WTC11 (cell line): ENCODE data around the gene TULP3. TPM values are rescaled to one million over a fixed set of nuclear protein-coding genes. Genes with fewer than 3 reads are reported as not detected.

Experiments
- ATAC-seq: fragments of 200-7000 bp; cut with Tn5 transposase; 2 replicates; pipeline ENCODE4 v1.10.0; 2021; ENCODE audit warnings: mild to moderate bottlenecking, moderate library complexity
- CTCF ChIA-PET: fragments of 300-600 bp; sonication (Branson Sonifier 250); formaldehyde crosslinking; loops from one replicate; lab custom pipeline; 2021; ENCODE audit warnings: antibody characterized with exemption; lab: Charles Lee
- POLR2A ChIA-PET: fragments of 350-600 bp; sonication (Branson Sonifier 250); formaldehyde crosslinking; loops from one replicate; lab custom pipeline; 2021; ENCODE audit warnings: antibody characterized with exemption; lab: Charles Lee
- DNase-seq: peaks from one replicate; pipeline ENCODE4 v3.0.0; 2021; ENCODE audit warnings: low spot score
- H3K27ac Mint-ChIP-seq: 2 replicates; pipeline ENCODE4 v1.8.0; 2021; ENCODE audit warnings: mixed read lengths
- H3K27me3 Mint-ChIP-seq: 2 replicates; pipeline ENCODE4 v1.8.0; 2021; ENCODE audit warnings: low read depth, mild to moderate bottlenecking, moderate library complexity, mixed read lengths
- H3K36me3 Mint-ChIP-seq: 2 replicates; pipeline ENCODE4 v1.8.0; 2021; ENCODE audit warnings: mixed read lengths
- H3K4me1 Mint-ChIP-seq: 2 replicates; pipeline ENCODE4 v1.8.0; 2022; ENCODE audit warnings: mixed read lengths
- H3K4me3 Mint-ChIP-seq: 2 replicates; pipeline ENCODE4 v1.8.0; 2021; ENCODE audit warnings: mild to moderate bottlenecking, moderate library complexity, mixed read lengths
- H3K9me3 Mint-ChIP-seq: 2 replicates; pipeline ENCODE4 v1.8.0; 2021; ENCODE audit warnings: mixed read lengths
- CDX4 ChIP-seq: fragments of 250-450 bp; sonication (Bioruptor Pico); IDR thresholded peaks from 2 replicates; pipeline ENCODE4 v1.9.0; 2021; ENCODE audit warnings: moderate library complexity, mild to moderate bottlenecking, inconsistent platforms, borderline replicate concordance
- CREM ChIP-seq: sonication (generic); formaldehyde crosslinking; IDR thresholded peaks from 2 replicates; pipeline ENCODE4 v1.8.1; 2022; ENCODE audit warnings: mild to moderate bottlenecking, missing genetic modification reagents, moderate library complexity
- E2F5 ChIP-seq: sonication (generic); formaldehyde crosslinking; IDR thresholded peaks from 2 replicates; pipeline ENCODE4 v1.8.1; 2022; ENCODE audit warnings: mild to moderate bottlenecking, moderate library complexity, missing genetic modification reagents
- ETV6 ChIP-seq: sonication (generic); formaldehyde crosslinking; IDR thresholded peaks from 2 replicates; pipeline ENCODE4 v1.8.1; 2022; ENCODE audit warnings: mild to moderate bottlenecking, missing genetic modification reagents
- FOXJ3 ChIP-seq: sonication (generic); formaldehyde crosslinking; IDR thresholded peaks from 2 replicates; pipeline ENCODE4 v1.9.0; 2021; ENCODE audit warnings: missing genetic modification reagents, mild to moderate bottlenecking, borderline replicate concordance
- IRF1 ChIP-seq: sonication (generic); formaldehyde crosslinking; IDR thresholded peaks from 2 replicates; pipeline ENCODE4 v1.8.0; 2023; ENCODE audit warnings: missing genetic modification reagents
- JAZF1 ChIP-seq: fragments of 250-450 bp; sonication (Bioruptor Pico); IDR thresholded peaks from 2 replicates; pipeline ENCODE4 v1.9.0; 2021; ENCODE audit warnings: moderate library complexity, mild to moderate bottlenecking, inconsistent platforms
- MAX ChIP-seq: sonication (generic); formaldehyde crosslinking; IDR thresholded peaks from 2 replicates; pipeline ENCODE4 v1.8.0; 2022; ENCODE audit warnings: mild to moderate bottlenecking, missing genetic modification reagents
- PRDM15 ChIP-seq: sonication (generic); formaldehyde crosslinking; IDR thresholded peaks from 2 replicates; pipeline ENCODE4 v1.8.0; 2022; ENCODE audit warnings: missing genetic modification reagents
- RELA ChIP-seq: sonication (generic); formaldehyde crosslinking; IDR thresholded peaks from 2 replicates; pipeline ENCODE4 v1.8.1; 2022; ENCODE audit warnings: missing genetic modification reagents, mild to moderate bottlenecking, borderline replicate concordance
- ZNF263 ChIP-seq: sonication (generic); formaldehyde crosslinking; IDR thresholded peaks from 2 replicates; pipeline ENCODE4 v1.8.1; 2022; ENCODE audit warnings: low read depth, mild to moderate bottlenecking, moderate library complexity, missing genetic modification reagents
- ZNF396 ChIP-seq: fragments of 250-450 bp; sonication (Bioruptor Pico); IDR thresholded peaks from 2 replicates; pipeline ENCODE4 v1.8.0; 2021; ENCODE audit warnings: mild to moderate bottlenecking, moderate library complexity, borderline replicate concordance
- ZNF423 ChIP-seq: fragments of 250-450 bp; sonication (Bioruptor Pico); IDR thresholded peaks from 2 replicates; pipeline ENCODE4 v2.1.2; 2022; ENCODE audit warnings: mild to moderate bottlenecking, moderate library complexity
- total RNA-seq: library from RNA; stranded (reverse); gene quantifications from 3 replicates; pipeline ENCODE4 v1.2.3, GENCODE V29; 2021
- TF ChIP-seq, protein P1 (sequence below): fragments of 250-450 bp; sonication (Bioruptor Pico); IDR thresholded peaks from 2 replicates; pipeline ENCODE4 v1.9.0; 2021; ENCODE audit warnings: mild to moderate bottlenecking, borderline replicate concordance
- TF ChIP-seq, protein P2 (sequence below): sonication (generic); formaldehyde crosslinking; IDR thresholded peaks from 2 replicates; pipeline ENCODE4 v1.8.1; 2022; ENCODE audit warnings: mild to moderate bottlenecking, missing genetic modification reagents, moderate library complexity, borderline replicate concordance
- TF ChIP-seq, protein P3 (sequence below): fragments of 250-450 bp; sonication (Bioruptor Pico); conservative IDR thresholded peaks from 2 replicates; pipeline ENCODE4 v1.9.0; 2021; ENCODE audit warnings: mild to moderate bottlenecking

Gene TULP3
- total RNA-seq, 1 experiment from 2014 or later, result 17.4 TPM

GRCh38 chr12:2957816-2958431 is 67.2 kb downstream of the TULP3 start (continued):
- TF ChIP-seq, protein P1, sequence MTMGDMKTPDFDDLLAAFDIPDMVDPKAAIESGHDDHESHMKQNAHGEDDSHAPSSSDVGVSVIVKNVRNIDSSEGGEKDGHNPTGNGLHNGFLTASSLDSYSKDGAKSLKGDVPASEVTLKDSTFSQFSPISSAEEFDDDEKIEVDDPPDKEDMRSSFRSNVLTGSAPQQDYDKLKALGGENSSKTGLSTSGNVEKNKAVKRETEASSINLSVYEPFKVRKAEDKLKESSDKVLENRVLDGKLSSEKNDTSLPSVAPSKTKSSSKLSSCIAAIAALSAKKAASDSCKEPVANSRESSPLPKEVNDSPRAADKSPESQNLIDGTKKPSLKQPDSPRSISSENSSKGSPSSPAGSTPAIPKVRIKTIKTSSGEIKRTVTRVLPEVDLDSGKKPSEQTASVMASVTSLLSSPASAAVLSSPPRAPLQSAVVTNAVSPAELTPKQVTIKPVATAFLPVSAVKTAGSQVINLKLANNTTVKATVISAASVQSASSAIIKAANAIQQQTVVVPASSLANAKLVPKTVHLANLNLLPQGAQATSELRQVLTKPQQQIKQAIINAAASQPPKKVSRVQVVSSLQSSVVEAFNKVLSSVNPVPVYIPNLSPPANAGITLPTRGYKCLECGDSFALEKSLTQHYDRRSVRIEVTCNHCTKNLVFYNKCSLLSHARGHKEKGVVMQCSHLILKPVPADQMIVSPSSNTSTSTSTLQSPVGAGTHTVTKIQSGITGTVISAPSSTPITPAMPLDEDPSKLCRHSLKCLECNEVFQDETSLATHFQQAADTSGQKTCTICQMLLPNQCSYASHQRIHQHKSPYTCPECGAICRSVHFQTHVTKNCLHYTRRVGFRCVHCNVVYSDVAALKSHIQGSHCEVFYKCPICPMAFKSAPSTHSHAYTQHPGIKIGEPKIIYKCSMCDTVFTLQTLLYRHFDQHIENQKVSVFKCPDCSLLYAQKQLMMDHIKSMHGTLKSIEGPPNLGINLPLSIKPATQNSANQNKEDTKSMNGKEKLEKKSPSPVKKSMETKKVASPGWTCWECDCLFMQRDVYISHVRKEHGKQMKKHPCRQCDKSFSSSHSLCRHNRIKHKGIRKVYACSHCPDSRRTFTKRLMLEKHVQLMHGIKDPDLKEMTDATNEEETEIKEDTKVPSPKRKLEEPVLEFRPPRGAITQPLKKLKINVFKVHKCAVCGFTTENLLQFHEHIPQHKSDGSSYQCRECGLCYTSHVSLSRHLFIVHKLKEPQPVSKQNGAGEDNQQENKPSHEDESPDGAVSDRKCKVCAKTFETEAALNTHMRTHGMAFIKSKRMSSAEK (CRISPR knock-in tag), result no peak
- no peak for TF ChIP-seq RELA (CRISPR knock-in tag)
- TF ChIP-seq IRF1 (CRISPR knock-in tag), result no peak
- no peak for TF ChIP-seq JAZF1

DNA sequence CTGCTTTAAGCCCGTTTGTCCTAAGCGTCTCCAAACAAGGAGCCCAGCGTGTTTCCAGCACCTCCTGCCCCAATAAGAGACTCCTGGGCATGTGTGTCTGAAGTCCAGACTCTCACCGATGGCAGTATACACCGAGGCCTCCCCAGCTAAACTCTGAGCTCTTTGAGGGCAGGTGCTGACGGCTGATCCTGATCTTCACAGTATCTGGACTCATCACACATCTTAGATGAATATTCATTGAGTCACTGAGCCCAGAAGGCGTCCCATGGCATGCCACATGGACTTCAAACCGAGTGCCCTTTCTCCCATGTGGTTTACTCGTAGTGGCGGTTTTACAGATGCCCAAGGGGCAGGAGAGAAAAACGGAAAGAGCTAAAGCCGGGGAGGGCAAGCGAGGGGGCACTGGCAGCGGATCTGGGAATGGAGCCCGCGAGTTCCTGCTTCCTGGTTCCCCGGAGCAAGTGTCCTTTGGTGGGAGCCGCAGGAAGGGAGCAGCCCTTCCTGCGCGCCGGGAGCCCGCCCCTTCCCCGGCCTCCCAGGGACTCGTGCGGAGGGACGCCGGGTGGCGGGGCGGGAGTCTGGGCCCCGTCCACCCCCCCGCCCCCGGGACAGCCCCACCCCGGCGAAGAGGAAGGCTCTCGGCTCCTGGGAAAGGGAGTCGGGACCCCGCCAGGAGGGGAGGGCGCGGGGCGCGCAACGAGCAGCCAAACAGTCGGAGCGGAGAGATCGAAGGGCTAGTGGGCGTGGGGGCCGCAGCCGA is 67.9 kb downstream of the TULP3 start:
- Mint-ChIP-seq H3K4me1 (peaks cover 45% of the 10 kb centered on the region), H3K9me3 (no peaks in the 10 kb centered on the region), H3K4me3 (peak overlapping the region; percentile 91)
- no peak for TF ChIP-seq ZNF263 (CRISPR knock-in tag)
- TF ChIP-seq PRDM15 (CRISPR knock-in tag), result peak; percentile 87
- TF ChIP-seq ETV6, result peak; percentile 49; the same call in 1 of the 2 replicates
- 0 out of 2 replicates have a peak, but pooled peaks have one; percentile 26 for TF ChIP-seq ZNF423 (CRISPR knock-in tag)
- peak; percentile 68; the same call in 1 of the 2 replicates for TF ChIP-seq MAX (CRISPR knock-in tag)
- TF ChIP-seq, all 79 proteins: peak for 4
- no peaks in the 10 kb centered on the region for H3K36me3 Mint-ChIP-seq
- ChIA-PET CTCF (interaction anchor here (0.6 to 2.0 kb wide), 9 partner anchors 9 to 112 kb away, joined by 3 to 6 read pairs (median 4); partner anchors contain the start of genes FOXM1 and RHNO1), POLR2A (interaction anchor here (0.8 to 1.0 kb wide), 2 partner anchors 9 to 74 kb away, joined by 3 read pairs; no protein-coding TSS in a partner anchor)
- DNase-seq, result no peak
- no peaks in the 10 kb centered on the region; the same call in 1 of the 2 replicates for H3K27me3 Mint-ChIP-seq
- peak overlapping the region; percentile 98 for H3K27ac Mint-ChIP-seq
- ATAC-seq, result peak; percentile 2

GRCh38 chr12:2959192-2959504 is 68.5 kb downstream of the TULP3 start, which contains the start of gene TEAD4:
TEAD4 (plus strand) TSS chr12:2959397.
- H3K4me1 Mint-ChIP-seq, result peaks cover 49% of the 10 kb centered on the region
- TF ChIP-seq ZNF396 (CRISPR knock-in tag) (no peak), E2F5 (CRISPR knock-in tag) (no peak), CREM (CRISPR knock-in tag) (no peak), FOXJ3 (no peak), CDX4 (CRISPR knock-in tag) (no peak)
- TF ChIP-seq, protein P2, sequence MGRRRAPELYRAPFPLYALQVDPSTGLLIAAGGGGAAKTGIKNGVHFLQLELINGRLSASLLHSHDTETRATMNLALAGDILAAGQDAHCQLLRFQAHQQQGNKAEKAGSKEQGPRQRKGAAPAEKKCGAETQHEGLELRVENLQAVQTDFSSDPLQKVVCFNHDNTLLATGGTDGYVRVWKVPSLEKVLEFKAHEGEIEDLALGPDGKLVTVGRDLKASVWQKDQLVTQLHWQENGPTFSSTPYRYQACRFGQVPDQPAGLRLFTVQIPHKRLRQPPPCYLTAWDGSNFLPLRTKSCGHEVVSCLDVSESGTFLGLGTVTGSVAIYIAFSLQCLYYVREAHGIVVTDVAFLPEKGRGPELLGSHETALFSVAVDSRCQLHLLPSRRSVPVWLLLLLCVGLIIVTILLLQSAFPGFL (CRISPR knock-in tag), result no peak
- TF ChIP-seq, protein P3, sequence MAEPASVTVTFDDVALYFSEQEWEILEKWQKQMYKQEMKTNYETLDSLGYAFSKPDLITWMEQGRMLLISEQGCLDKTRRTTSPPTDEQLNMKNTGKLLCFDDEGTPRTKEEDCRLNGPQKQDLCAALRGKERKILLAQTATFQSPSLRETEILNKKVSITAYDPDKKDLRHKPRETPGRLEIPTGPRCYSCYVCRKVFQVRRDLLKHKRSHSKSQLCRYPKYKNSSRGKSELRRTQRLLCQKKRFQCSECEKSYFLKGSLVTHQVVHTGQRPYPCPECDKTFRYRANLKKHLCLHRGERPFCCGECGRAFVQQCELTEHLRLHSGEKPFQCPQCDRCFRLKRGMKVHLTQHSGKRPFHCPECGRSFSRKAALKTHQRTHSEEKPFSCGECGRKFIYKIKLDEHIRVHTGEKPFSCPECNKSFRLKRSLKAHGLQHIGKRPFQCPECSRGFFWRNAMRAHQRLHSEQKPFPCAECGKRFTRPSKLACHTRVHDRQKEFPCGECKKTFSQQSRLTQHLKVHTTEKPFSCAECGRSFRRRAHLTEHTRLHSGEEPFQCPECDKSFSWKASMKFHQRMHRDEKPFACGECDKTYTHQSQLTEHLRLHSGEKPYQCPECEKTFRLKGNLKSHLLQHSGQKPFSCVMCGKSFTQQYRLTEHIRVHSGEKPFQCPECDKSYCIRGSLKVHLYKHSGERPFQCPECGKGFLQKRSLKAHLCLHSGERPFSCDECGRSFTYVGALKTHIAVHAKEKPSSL (CRISPR knock-in tag), result no peak

More at GRCh38 chr12:2959192-2959504, 68.5 kb downstream of the TULP3 start, which contains the start of gene TEAD4:
- Mint-ChIP-seq H3K27me3 (no peaks in the 10 kb centered on the region; the same call in 1 of the 2 replicates), H3K9me3 (no peaks in the 10 kb centered on the region), H3K27ac (peak within 1 kb of the TSS; percentile 98), H3K4me3 (peak within 1 kb of the TSS; percentile 91), H3K36me3 (no peaks in the 10 kb centered on the region)
- POLR2A ChIA-PET, result interaction anchor here (0.8 to 1.0 kb wide), 2 partner anchors 40 to 74 kb away, joined by 3 read pairs; no protein-coding TSS in a partner anchor
- ATAC-seq (peak; percentile 61), DNase-seq (peak; percentile 91)
- CTCF ChIA-PET, result interaction anchor here (0.8 to 2.0 kb wide), 6 partner anchors 9 to 113 kb away, joined by 3 to 6 read pairs (median 3); no protein-coding TSS in a partner anchor
